DMS 273 (cell line): ENCODE measurements around the gene KRTAP5-9.
"Not testable (repeated sequence)": the region's sequence is repeated elsewhere in the genome, so short reads cannot be mapped to it uniquely, and the experiment has no call there.

Experiments used
- DNase-seq: peaks from one replicate; lab custom pipeline; 2025; ENCODE audit not compliant: unreplicated experiment; lab: John Stamatoyannopoulos, UW

KRTAP5-9 gene

DNA sequence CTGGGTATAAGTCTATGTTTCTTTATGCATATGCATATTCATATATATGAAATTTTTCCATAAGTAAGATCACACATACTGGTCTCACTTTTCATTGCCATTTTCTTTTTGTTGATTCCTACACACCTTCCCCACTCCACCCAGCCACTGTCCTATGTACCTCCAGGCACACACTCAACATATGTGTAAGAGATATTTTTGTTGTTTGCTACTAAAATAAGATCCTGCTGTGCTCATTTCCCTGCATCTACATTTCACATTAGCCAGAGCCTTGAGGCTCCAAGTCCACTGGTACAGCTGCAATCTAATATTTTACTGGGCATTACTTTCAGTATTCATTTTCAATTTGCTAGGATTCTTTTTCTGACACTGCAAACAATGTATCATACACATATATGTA is 9.0 kb downstream of the KRTAP5-9 start:
- DNase-seq, result no peak

DNA sequence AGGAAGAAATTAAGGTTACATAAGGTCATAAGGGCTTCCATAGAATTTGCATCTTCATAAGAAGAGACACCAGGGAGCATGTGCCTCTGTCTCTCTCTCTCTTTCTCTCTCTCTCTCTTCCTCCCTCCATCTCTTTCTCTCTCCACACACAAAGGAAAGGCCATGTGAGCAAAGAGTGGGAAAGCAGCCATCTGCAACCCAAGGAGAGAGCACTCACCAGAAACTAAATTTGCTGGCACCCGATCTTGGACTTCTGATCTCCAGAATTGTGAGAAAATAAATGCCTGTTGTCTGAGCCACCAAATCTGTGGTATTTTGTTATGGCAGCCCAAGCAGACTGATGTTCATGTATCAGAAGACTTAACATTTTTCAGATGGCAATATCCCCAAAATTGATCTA is 10.8 kb downstream of the KRTAP5-9 start:
- no peak for DNase-seq

DNA sequence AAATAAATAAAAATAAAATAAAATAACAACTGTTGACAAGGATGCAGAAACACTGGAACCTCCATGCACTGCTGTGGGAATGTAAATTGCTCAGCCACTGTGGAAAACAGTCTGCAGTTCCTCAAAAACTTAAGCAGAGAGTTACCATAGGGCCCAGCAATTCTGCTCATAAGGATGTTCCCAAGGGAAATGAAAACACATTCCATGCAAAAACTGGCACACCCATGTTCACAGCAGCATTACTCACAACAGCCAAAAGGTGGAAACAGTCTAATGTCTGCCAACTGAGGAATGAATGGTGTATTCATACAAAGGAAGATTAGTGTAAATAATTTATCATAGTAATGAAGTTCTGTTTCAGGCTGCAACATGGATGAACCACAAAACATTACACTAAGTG is 13.9 kb downstream of the KRTAP5-9 start:
- DNase-seq, result no peak

DNA sequence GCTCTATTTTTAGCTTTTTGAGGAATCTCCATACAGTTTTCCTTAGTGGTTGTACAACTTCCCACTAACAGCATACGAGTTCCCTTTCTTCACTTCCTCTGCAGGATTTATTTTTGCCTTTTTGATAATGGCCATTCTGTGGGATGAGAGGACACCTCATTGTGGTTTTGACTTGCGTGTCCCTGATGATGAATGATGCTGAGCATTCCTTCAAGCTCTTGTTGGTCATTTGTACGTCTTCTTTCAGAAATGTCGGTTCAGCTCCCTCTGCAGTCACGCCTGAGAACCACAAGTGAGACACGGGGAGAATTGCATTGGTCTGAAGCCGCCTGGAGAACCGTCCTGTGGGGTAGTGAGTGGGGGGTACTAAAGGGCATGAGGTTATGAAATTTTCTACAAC is 15.2 kb downstream of the KRTAP5-9 start:
- peak; percentile 17 for DNase-seq

DNA sequence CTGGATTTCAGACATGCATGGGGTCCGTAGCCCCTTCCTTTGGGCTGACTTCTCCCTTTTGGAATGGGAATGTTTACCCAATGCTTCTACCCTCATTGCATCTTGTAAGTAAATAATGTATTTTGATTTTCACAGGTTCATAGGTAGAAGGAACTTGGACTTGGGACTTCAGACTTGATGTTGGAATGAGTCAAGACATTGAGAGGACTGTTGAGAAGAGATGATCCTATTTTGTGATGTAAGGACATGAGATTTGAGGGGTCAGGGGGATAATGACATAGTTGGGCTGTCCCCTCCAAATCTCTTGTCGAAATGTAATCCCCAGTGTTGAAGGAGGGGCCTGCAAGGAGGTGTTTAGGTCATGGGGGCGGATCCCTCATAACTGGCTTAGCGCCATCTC is 16.2 kb downstream of the KRTAP5-9 start:
- no peak for DNase-seq

DNA sequence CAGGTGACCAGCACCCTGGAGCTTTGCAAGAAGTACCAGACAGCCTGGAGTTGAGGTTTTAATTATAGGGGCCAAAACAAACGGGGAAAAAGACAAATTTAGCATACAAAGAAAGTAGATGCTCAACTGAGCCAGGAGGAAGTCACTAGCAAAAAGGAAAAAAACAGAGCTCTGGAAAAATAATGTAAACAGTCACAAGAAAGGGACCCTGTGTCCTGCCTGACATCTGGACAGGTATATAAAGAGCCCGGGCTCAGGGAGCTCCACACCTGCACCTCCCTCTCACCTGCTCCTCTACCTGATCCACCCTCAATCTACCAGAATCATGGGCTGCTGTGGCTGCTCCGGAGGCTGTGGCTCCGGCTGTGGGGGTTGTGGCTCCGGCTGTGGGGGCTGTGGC is 17.0 kb downstream of the KRTAP5-9 start, which contains the start of gene KRTAP5-10:
TSS of gene KRTAP5-10 (plus strand) at position 301 of the 400 bp plus-strand sequence. CDS start at position 326, 25 bp downstream.
- DNase-seq, result no peak

DNA sequence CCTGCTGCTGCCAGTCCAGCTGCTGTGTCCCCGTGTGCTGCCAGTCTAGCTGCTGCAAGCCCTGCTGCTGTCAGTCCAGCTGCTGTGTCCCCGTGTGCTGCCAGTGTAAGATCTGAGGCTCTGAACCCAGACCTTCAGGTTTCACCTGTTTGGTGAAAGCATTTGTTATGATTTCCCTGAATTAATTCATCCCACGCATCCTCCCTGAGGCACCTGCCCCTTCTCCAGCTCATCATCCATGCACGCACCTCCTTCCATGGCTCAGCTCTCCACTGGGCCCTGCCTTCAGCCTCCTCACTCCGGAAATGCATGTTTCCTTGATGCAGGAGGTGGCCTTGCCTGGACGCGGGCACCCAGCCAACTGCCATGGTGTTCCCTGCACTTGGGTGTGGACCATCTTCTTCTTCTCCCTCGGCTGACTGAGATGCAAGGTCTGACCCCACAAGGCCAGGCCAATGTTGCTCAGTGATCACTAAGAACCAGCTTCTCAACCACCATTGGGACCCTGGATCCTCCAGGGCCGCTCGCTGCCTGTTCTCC is 17.9 kb downstream of the KRTAP5-9 start:
- no peak for DNase-seq

DNA sequence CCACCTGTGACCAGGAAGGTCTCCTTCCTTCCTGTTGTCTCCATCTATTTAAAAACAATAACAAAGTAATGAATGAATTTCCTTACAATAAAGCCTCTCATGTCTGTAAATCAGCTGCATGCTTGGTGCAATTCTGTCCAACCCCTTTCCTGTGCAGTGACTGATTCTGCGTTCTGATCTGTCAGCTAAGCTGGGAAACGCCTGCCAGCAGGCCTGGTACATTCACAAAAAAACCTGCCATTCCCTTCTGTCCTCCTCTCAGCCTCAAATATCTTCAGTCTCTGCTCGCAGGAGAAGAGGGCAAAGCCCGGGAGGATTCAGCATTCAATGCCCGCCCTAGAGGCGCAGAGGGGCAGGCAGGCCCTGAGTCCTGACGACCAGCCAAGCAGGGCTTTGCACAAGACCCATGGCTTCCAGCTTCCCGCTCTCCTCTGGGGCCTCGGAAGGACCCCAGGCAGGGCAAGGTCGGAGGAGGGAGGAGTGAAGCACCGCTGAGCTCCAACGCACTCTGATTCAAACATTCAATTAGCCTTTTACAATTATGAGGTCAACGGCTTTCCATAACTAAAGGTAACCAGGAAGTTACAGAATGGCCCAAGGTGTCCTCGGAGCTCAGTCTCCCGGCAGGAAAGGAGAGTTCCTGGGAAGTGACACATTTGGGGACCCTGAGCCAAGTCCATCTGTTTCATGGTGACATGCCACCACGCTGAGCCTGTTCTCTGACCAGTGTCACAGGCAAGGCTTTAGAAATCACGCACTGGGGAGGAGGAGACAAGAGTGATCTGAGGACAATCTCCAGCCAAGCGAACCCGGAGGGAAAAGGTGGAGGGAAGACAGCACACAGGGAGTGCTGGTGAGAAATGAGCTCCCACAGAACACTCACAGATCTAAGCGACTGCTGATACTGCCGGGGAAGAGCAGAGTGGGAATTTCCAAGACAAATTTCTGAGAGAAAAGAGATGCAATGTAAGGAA is 18.7 kb downstream of the KRTAP5-9 start:
- DNase-seq, result not testable (repeated sequence)

DNA sequence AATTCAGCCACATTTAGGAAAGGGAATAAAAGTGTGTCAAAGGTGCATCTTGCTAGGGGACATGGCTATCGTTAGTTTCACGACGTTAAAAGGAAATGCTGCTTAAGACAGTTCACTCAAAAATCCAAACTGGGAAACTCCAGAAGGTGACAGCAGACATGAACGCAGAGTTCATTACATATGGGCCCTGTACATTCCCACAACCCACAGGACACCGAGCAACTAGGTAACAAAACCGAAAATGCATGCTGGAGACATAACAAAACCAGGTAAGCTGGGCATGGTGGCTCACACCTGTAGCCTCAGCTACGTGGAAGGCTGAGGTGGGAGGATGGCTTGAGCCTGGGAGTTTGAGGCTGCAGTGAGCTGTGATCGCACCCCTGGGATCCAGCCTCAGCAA is 19.4 kb downstream of the KRTAP5-9 start:
- DNase-seq, result not testable (repeated sequence)

DNA sequence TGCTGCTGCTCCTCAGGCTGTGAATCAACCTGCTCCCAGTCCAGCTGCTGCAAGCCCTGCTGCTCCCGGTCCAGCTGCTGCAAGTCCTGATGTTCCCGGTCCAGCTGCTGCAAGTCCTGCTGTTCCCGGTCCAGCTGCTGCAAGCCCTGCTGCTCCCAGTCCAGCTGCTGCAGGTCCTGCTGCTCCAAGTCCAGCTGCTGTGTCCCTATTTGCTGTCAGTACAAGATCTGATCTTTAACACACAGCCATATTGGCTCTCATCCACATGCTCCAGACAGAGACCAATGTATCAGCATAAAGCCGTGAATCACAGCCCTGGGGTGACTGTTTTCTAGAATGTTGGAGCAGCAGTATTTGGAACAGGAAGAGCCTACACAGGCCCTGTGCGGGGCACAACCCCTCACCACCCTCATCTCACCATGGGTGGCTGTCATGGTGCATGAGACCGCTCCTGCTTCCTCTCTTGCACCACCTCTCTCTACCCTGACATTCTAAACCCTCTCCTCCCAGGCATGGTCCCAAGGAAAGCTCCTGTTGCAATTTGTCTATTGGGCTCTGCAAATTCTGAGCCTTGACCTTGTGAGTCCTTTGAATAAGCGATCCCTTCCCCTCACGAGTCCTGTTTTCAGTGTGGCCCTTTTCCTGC is 20.6 kb downstream of the KRTAP5-9 start:
- DNase-seq, result peak; percentile 25

DNA sequence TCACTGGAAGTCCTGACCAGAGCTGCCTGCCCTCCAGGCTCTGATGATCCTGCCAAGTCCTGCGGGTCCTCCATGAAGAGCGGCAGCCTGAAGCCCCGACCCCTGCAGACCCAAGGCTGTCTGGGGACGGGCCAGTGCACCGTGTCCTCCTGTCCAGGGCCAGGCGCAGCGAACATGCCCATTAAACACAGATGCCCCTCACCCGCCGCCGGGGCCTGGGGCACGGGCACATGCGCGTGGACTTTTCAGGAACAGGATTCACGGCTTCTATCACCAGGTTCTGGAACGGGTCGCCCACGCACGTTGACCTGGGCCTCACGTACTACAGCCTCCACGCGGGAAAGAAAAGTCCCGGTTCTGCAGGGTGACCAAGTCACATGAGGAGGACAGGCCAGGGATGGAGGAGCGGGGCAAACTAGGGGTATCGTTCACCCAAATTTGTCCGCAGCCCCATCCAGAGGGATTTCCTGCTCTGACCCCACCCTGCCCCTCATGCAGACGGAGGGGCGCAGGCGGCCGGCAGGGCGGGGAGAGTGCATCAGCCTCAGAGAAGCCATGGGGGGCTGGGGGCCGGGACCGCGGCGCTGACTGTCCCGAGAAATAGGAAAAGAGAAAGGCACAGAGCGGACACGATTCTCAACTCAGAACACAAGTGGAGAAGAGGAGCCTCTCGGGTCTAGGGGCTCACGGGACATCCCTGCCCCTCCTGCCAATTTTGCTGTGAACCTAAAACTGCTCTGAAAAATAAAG is 23.1 kb downstream of the KRTAP5-9 start:
- not testable (repeated sequence) for DNase-seq

DNA sequence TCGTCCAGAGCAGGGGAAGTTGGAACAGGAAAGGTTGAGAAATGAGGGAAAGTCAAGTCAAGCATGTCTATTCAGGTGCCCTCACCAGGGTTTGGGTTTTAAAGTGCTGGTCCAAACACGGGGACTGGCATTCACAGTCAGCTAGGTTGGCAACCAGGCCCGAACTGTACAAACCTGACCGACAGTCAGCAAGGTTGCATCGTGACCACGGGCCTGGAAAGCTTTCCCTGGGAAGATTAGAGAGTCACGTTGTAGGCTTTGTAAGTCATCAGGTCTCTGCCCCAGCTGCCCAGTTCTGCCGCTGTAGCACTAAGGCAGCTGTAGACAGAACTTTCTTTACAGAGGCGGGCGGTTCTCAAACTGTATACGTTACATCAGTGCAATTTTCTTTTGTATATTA is 24.6 kb downstream of the KRTAP5-9 start:
- no peak for DNase-seq

DNA sequence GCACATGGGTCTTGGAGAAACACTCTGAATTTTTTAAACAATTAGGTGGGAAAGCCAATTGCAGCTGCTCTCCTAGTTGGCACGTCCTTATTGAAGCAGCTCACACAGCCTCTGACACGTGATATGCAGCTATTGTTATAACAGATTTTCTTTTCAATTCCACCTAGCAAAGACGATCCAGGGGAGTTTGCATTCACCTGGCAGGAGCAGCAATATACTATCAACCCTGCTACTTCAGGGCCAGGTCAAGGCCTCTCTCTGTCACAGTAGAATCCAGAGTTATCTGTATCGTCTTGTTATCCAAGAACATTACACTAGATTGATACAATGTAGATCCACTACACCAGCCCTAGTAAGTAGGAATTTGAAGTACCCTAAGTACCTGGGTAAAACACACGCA is 26.2 kb downstream of the KRTAP5-9 start:
- DNase-seq, result no peak

DNA sequence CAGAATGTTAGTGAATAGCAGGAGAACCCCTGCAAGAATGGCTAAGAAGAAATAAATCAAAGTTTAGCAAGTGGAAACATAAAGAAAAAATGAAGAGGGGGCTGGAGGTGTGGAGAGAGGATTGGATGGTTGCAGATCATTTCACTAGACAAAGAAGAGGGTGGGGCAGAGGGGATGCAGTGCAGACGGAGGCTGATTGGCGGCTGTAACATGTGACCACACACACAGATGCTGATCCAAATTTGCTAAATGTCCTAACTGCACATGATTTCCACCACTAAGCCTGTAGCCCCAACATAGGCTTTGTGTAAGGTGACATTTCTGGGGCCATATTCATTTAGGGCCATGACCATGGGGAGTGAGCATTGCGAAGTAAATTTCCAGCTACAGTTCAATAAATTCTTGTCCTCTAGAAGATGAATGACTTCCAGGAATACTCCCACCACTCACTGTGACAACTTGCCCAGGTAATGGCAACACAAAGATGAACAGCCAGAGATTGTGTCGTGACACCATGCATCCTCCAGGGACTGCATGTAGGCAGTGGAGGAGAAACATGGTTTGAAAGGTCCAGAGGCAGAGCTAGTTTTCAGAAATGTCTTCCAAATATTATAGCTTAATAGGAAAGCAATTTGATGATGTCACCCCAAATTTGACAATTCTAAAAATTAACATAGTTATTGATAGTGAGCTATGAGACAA is 27.7 kb downstream of the KRTAP5-9 start:
- no peak for DNase-seq

DNA sequence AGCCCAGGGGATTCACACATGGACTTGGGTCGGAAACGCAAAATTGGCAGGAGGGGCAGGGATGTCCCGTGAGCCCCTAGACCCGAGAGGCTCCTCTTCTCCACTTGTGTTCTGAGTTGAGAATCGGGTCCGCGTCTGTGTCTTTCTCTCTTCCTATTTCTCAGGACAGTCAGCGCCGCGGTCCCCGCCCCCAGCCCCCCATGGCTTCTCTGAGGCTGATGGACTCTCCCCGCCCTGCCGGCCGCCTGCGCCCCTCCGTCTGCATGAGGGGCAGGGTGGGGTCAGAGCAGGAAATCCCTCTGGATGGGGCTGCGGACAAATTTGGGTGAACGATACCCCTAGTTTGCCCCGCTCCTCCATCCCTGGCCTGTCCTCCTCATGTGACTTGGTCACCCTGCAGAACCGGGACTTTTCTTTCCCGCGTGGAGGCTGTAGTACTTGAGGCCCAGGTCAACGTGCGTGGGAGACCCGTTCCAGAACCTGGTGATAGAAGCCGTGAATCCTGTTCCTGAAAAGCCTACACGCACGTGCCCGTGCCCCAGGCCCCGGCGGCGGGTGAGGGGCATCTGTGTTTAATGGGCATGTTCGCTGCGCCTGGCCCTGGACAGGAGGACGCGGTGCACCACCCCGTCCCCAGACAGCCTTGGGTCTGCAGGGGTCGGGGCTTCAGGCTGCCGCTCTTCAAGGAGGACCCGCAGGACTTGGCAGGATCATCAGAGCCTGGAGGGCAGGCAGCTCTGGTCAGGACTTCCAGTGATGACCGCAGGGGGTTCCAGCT is 28.7 kb downstream of the KRTAP5-9 start:
- DNase-seq, result not testable (repeated sequence)

DNA sequence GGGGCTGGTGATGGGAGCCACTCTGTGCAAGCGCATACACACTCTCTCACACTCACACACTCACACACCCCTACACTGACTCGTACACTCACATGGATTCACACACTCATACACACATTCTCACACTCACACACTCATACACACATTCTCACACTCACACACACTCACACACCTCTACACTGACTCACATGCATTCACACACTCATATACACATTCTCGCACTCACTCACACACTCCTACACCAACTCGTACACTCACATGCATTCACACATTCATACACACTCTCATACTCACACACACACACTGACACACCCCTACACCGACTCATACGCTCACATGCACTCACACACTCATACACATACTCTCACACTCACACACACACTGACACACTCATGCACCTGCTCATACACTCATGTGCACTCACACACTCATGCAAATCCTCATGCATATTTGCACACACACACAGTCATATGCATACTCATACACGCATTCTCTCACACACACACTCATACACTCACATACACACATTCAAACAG is 29.3 kb downstream of the KRTAP5-9 start:
- DNase-seq, result no peak

DNA sequence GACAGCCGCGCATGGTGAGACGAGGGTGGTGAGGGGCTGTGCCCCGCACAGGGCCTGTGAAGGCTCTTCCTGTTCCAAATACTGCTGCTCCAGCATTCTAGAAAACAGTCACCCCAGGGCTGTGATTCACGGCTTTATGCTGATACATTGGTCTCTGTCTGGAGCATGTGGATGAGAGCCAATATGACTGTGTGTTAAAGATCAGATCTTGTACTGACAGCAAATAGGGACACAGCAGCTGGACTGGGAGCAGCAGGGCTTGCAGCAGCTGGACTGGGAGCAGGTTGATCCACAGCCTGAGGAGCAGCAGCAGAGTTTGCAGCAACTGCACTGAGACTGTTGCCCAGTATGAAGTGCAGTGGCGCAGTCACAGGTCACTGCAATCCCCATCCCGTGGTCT is 31.3 kb downstream of the KRTAP5-9 start:
- DNase-seq, result not testable (repeated sequence)

DNA sequence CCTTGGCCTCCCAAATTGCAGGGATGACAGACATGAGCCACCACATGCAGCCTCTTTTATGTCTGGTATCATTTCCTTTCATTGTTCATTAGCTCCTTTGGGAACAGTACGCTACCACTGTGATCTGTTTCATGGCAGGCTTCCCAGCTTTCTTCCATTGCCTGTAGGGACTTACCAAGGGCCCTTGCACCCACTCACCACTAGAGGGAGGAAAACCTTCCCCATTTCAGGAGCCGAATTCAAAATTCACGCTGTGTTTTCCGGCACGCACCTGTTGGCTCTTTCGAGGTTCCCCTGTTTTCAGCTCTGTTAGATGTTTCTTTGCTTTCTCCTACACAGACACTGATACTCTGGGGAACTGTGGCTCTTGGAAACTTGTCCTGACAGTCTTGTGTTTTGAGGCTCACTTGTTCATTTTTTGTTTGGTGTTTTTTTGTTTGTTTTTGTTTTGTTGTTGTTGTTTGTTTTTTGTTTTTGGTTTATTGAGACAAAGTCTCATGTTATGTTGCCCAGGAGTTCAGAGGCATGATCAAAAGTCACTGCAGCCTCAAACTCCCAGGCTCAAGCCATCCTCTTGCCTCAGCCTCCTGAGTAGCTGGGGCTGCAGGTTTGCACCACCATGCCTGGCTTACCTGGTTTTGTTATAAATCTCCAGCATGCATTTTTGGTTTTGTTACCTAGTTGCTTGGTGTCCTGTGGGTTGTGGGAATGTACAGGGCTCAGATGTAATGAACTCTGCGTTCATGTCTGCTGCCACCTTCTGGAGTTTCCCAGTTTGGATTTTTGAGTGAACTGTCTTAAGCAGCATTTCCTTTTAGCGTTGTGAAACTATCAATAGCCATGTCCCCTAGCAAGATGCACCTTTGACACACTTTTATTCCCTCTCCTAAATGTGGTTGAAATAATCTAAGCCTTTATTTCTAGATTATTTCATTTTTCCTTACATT is 32.1 kb downstream of the KRTAP5-9 start:
- DNase-seq, result peak; percentile 75
